ENCODE measurements around the gene BAG5.
"Not testable (repeated sequence)": the region's sequence is repeated elsewhere in the genome, so short reads cannot be mapped to it uniquely, and the experiment has no call there.

BAG5 gene
- 97.8 to 101 reads per million in 2 experiments for total RNA-seq

- DNase-seq (ENCODE audit: low read depth): peak; percentile 77
These were observed at the start of gene BAG5, which contains the start of gene COA8 for GRCh38 chr14:103562429-103563225. TSS of gene BAG5 (minus strand) at chr14:103562657. CDS start at chr14:103561164, 1,493 bp downstream. TSS of gene COA8 (plus strand) at chr14:103562960. CDS start at chr14:103563002, 42 bp downstream.

- no peak for DNase-seq (ENCODE audit: low read depth)
These were observed 48.8 kb upstream of the BAG5 start for GRCh38 chr14:103611215-103611614.

GRCh38 chr14:103609081-103609480, 46.6 kb upstream of the BAG5 start:
- not testable (repeated sequence) for DNase-seq (ENCODE audit: low read depth)

- no peak for DNase-seq (ENCODE audit: low read depth)
These were observed 45.4 kb upstream of the BAG5 start for GRCh38 chr14:103607822-103608221.

- peak; percentile 30 for DNase-seq (ENCODE audit: low read depth)
These were observed 44.7 kb upstream of the BAG5 start for GRCh38 chr14:103606963-103607668.

GRCh38 chr14:103604620-103605019, 42.2 kb upstream of the BAG5 start:
- no peak for DNase-seq (ENCODE audit: low read depth)

- no peak for DNase-seq (ENCODE audit: low read depth)
These were observed 38.0 kb upstream of the BAG5 start for GRCh38 chr14:103600503-103600902.

GRCh38 chr14:103597623-103598377, 35.3 kb upstream of the BAG5 start:
- no peak for DNase-seq (ENCODE audit: low read depth)

- DNase-seq (ENCODE audit: low read depth): no peak
These were observed 31.8 kb upstream of the BAG5 start for GRCh38 chr14:103594265-103594664.

- DNase-seq (ENCODE audit: low read depth): no peak
These were observed 31.1 kb upstream of the BAG5 start for GRCh38 chr14:103593577-103593976.

GRCh38 chr14:103584326-103584915, 22.0 kb upstream of the BAG5 start:
- DNase-seq (ENCODE audit: low read depth): no peak

GRCh38 chr14:103581954-103582703, 19.7 kb upstream of the BAG5 start:
- DNase-seq (ENCODE audit: low read depth): no peak

- DNase-seq (ENCODE audit: low read depth): no peak
These were observed 18.7 kb upstream of the BAG5 start for GRCh38 chr14:103581206-103581605.

GRCh38 chr14:103578401-103579075, 16.1 kb upstream of the BAG5 start:
- DNase-seq (ENCODE audit: low read depth): no peak

GRCh38 chr14:103576371-103577024, 14.0 kb upstream of the BAG5 start:
- no peak for DNase-seq (ENCODE audit: low read depth)

- DNase-seq (ENCODE audit: low read depth): no peak
These were observed 12.3 kb upstream of the BAG5 start for GRCh38 chr14:103574707-103575285.

- no peak for DNase-seq (ENCODE audit: low read depth)
These were observed 11.6 kb upstream of the BAG5 start for GRCh38 chr14:103574104-103574503.

GRCh38 chr14:103569408-103569807, 7.0 kb upstream of the BAG5 start:
- DNase-seq (ENCODE audit: low read depth): no peak

- no peak for DNase-seq (ENCODE audit: low read depth)
These were observed 6.5 kb upstream of the BAG5 start for GRCh38 chr14:103568952-103569351.
